Stomach (tissue), 19 donors: Measurements from ENCODE around the gene MEI4. TPM values are rescaled to one million over a fixed set of nuclear protein-coding genes. Genes with fewer than 3 reads are reported as not detected.

Source experiments
- DNase-seq, 2 donors: peaks; one replicate each; pipeline versions ENCODE4 v3.0.0 to v3.0.0-alpha.2; 2013 to 2019
- H3K27ac ChIP-seq, 5 donors: fragments of 200-600 bp in 4 of 5; sonication (generic) in 4 of 5; one replicate each; pipeline ENCODE4 v1.5.1; 2013 to 2019; ENCODE audit warnings: mild to moderate bottlenecking in 1 of 5, moderate library complexity in 1 of 5
- H3K27me3 ChIP-seq, 3 donors: fragments of 200-600 bp; sonication (generic); one replicate each; pipeline ENCODE4 v1.5.1; 2017 to 2019; ENCODE audit warnings: mixed run types in 1 of 3
- H3K36me3 ChIP-seq, 4 donors: fragments of 200-600 bp; sonication (generic); 1 replicate in 3 of 4; 2 replicates in 1 of 4; pipeline ENCODE4 v1.5.1; 2016 to 2019
- H3K4me1 ChIP-seq, 4 donors: fragments of 200-600 bp; sonication (generic); one replicate each; pipeline ENCODE4 v1.5.1; 2016 to 2019
- H3K4me3 ChIP-seq, 4 donors: fragments of 200-600 bp; sonication (generic) in 3 of 4; one replicate each; pipeline ENCODE4 v1.5.1; 2016 to 2019; ENCODE audit warnings: mild to moderate bottlenecking in 1 of 4
- H3K9me3 ChIP-seq, 4 donors: fragments of 200-600 bp; sonication (generic); one replicate each; pipeline ENCODE4 v1.5.1; 2016 to 2019
- EP300 ChIP-seq: sonication (generic); formaldehyde crosslinking; IDR thresholded peaks from one replicate; pipeline ENCODE4 v1.6.1; 2017; ENCODE audit warnings: antibody characterized with exemption
- POLR2A ChIP-seq, 4 donors: fragments of 450-650 bp; IDR thresholded peaks; one replicate each; pipeline ENCODE4 v1.6.1; 2016; ENCODE audit warnings: antibody characterized with exemption in 4 of 4, control low read depth in 2 of 4, mild to moderate bottlenecking in 1 of 4, moderate library complexity in 1 of 4
- POLR2AphosphoS5 ChIP-seq, 3 donors: sonication (generic); formaldehyde crosslinking; IDR thresholded peaks; one replicate each; pipeline ENCODE4 v1.6.1; 2016; ENCODE audit warnings: antibody characterized with exemption in 3 of 3
- WGBS, 5 donors: extraction: QIAGEN DNeasy Blood & Tissue Kit in 3 of 5; methylation state at CpG; one replicate each; pipeline versions ENCODE4 v1.1.5 to v1.1.7; 2013 to 2018; 5-methylcytosine and 5-hydroxymethylcytosine counted together
- intact Hi-C: fragments of 100-400 bp; cut with DNase I; formaldehyde crosslinking; loops from one replicate; pipeline ENCODE4 v1.15.1; 2023; ENCODE audit warnings: low total_unique reads
- long read RNA-seq, 10 donors: transcript quantifications; one replicate each; lab custom pipeline, GENCODE V29; 2026
- polyA plus RNA-seq, 3 donors: library from polyadenylated mRNA; stranded (reverse); fragments of 200-250 nt; gene quantifications; one replicate each; pipeline ENCODE4 v1.2.3, GENCODE V29; 2013
- total RNA-seq, 5 donors: library from RNA; depleted of rRNA; stranded (reverse); fragments of >200 nt; gene quantifications; one replicate each; pipeline versions ENCODE4 v1.1.0 to v1.2.3, GENCODE V29; 2014 to 2016
- TF ChIP-seq, protein P1 (sequence below), 7 experiments: fragments of 450-650 bp in 4 of 7; fragments of 200-600 bp in 3 of 7; sonication (generic) in 3 of 7; IDR thresholded peaks; one replicate each; pipeline ENCODE4 v1.5.1; 2016 to 2019; ENCODE audit warnings: antibody characterized with exemption in 7 of 7, control low read depth in 2 of 7, mild to moderate bottlenecking in 1 of 7
- donor health status: healthy with polysubstance abuse.
- donor health status: Bipolar disorder and iron deficiency.
- donor health status: healthy.

Gene MEI4, protein sequence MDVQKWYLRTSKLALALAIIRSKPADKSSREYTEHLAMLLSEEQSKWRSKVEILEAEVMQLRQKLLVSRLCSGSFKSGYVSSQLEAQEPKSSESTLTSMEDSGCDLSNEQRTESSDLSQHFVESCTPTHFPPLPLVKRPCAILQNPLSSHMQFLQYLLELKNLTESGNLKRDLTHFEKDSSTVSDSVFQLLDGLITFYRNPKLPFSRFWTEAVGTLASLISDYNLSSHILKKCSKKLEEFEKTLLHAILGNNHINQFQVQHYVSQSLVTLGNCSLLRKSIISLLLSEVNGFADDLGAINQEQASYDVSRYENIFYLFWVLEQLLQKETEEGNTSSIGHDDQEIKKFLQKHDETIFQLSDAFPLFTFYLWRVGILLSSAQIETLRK
- total RNA-seq = under 1 TPM in 1 of 5 donors, not detected in 4; 0.73 TPM
- polyA plus RNA-seq = not detected
- long read RNA-seq, donor 1 = 0 reads
- long read RNA-seq, donor 2 = 0 reads
- long read RNA-seq, donor 3 = 0 reads
- long read RNA-seq, donor 4 = 0 reads
- long read RNA-seq, donor 5 = 0 reads
- long read RNA-seq, donor 6 = 0 reads
- long read RNA-seq, donor 7 = 0 reads
- long read RNA-seq, donor 8 = 0 reads
- long read RNA-seq, donor 9 = 0 reads
- long read RNA-seq, donor 10 = 0 reads

DNA sequence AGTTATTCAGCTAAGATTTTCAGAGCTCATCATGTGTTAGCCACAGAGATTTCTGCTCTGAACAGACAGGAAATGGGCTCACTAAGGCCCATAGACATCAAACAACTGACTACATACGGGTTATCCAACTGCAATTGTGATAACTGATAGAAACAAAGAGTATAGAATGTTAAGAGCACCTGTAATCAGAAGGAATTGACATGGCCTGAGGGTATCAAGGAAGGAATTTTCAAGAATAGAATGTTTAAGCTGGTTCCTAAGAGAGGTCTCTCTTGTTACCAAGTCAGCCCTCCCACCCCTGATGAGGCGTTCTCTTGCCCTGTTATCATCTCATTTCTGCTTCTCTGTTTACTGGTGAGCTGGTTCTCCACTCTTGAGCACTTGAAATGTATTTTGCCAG, at the start of gene MEI4:
Gene MEI4 (plus strand): TSS at position 301 of the 400 bp plus-strand sequence. CDS start 37,633 bp downstream, outside the sequence.
- 67 to 82% (median 71%) methylated on average over 2 of the region's 2 CpGs for WGBS, 5 donors
- H3K36me3 ChIP-seq = no peaks in the 10 kb centered on the region
- peaks cover 0 to 8% (median 0%) of the 10 kb centered on the region in 3 donors for H3K27me3 ChIP-seq
- no peak for DNase-seq
- H3K9me3 ChIP-seq = no peaks in the 10 kb centered on the region
- no peak within 1 kb of the TSS for H3K4me3 ChIP-seq
- no peak within 1 kb of the TSS for H3K27ac ChIP-seq
- H3K4me1 ChIP-seq = no peaks in the 10 kb centered on the region
- intact Hi-C loops = no loop called here
- TF ChIP-seq, protein P1, sequence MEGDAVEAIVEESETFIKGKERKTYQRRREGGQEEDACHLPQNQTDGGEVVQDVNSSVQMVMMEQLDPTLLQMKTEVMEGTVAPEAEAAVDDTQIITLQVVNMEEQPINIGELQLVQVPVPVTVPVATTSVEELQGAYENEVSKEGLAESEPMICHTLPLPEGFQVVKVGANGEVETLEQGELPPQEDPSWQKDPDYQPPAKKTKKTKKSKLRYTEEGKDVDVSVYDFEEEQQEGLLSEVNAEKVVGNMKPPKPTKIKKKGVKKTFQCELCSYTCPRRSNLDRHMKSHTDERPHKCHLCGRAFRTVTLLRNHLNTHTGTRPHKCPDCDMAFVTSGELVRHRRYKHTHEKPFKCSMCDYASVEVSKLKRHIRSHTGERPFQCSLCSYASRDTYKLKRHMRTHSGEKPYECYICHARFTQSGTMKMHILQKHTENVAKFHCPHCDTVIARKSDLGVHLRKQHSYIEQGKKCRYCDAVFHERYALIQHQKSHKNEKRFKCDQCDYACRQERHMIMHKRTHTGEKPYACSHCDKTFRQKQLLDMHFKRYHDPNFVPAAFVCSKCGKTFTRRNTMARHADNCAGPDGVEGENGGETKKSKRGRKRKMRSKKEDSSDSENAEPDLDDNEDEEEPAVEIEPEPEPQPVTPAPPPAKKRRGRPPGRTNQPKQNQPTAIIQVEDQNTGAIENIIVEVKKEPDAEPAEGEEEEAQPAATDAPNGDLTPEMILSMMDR (IDR thresholded peaks at IDR 0.05) = no peak
- no peak for TF ChIP-seq POLR2A (IDR thresholded peaks at IDR 0.05)
- no peak for TF ChIP-seq POLR2AphosphoS5 (IDR thresholded peaks at IDR 0.05)
- TF ChIP-seq EP300 = no peak

DNA sequence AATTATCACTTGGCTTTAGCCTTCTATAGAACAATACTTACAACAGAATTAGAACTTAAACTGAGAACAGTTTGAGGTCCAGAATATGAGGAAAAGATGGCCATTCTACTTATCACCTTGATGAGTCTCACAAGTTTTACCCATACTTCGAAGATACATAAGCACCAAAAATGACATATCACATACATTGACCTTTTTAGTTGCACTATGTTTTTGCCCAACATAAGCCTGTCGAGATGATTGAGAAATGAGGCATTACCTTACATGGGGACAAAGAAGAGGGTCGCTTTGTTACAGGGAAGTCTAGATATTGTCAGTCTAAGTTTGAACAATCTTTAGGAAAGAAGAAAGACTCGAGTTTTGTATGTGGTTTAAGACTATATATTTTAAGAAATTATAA, 48.4 kb upstream of the MEI4 start:
- DNase-seq = no peak
- 56 to 71% (median 60%) methylated on average over 4 of the region's 4 CpGs for WGBS, 5 donors
- Histone ChIP-seq H3K27me3 (no peaks in the 10 kb centered on the region), H3K4me1 (no peaks in the 10 kb centered on the region), H3K9me3 (peaks cover 0 to 11% (median 2%) of the 10 kb centered on the region in 4 donors), H3K36me3 (no peaks in the 10 kb centered on the region), H3K27ac (no peak overlapping the region), H3K4me3 (no peak overlapping the region)
- intact Hi-C loops = no loop called here
- no peak for TF ChIP-seq EP300
- TF ChIP-seq, protein P1 (IDR thresholded peaks at IDR 0.05) = no peak
- no peak for TF ChIP-seq POLR2A (IDR thresholded peaks at IDR 0.05)
- no peak for TF ChIP-seq POLR2AphosphoS5 (IDR thresholded peaks at IDR 0.05)

DNA sequence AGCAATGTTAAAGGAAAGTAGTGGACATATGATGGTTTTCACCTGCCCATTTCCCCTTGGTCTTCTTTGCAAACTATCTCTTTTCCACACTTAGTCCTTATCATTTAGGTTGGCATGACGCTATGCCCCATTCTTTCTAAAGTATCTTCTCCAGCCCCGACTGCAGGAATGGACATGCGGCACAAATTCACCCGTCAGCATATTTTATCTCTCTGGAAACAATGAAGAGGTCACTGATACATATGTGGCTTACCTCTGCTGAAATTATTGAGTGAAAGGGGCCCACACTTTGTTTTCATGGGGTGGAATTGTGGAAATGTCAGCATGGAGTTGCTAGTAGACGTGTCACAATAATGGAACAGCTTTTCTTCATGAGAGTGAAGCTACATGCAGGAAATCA, 45.8 kb upstream of the MEI4 start:
- Histone ChIP-seq H3K36me3 (no peaks in the 10 kb centered on the region), H3K4me3 (no peak overlapping the region), H3K27ac (no peak overlapping the region), H3K9me3 (peaks cover 0 to 11% (median 2%) of the 10 kb centered on the region in 4 donors), H3K27me3 (no peaks in the 10 kb centered on the region), H3K4me1 (no peaks in the 10 kb centered on the region)
- 88 to 96% (median 91%) methylated on average over 5 of the region's 5 CpGs for WGBS, 5 donors
- no peak for TF ChIP-seq POLR2AphosphoS5 (IDR thresholded peaks at IDR 0.05)
- TF ChIP-seq, protein P1 (IDR thresholded peaks at IDR 0.05) = no peak
- TF ChIP-seq POLR2A (IDR thresholded peaks at IDR 0.05) = no peak
- no peak for TF ChIP-seq EP300
- intact Hi-C loops = no loop called here
- no peak for DNase-seq

DNA sequence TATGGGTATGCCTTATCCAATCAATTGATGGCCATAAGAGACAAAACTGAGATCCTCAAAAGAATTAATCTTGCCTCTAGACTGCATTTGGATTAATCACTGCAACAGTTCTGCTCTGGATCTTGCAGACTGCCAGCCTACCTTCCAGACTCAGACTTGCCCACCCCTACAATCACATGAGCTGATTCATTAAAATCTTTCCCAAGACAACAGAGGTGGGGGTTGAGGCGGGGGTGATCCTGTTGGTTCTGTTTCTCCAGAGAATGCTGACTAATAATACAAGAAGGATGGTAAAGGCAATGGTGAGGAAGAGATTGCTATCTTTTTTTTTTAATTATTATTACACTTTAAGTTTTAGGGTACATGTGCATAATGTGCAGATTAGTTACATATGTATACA, 43.7 kb upstream of the MEI4 start:
- intact Hi-C loops = no loop called here
- peaks cover 0 to 11% (median 2%) of the 10 kb centered on the region in 4 donors for H3K9me3 ChIP-seq
- 82 to 96% (median 93%) methylated on average over 1 of the region's 1 CpG for WGBS, 5 donors

More for the DNA sequence above, 43.7 kb upstream of the MEI4 start:
- H3K36me3 ChIP-seq = no peaks in the 10 kb centered on the region
- no peak overlapping the region for H3K4me3 ChIP-seq
- H3K27ac ChIP-seq = no peak overlapping the region
- no peaks in the 10 kb centered on the region for H3K4me1 ChIP-seq
- H3K27me3 ChIP-seq = no peaks in the 10 kb centered on the region
- TF ChIP-seq EP300 (no peak), POLR2A (IDR thresholded peaks at IDR 0.05) (no peak), POLR2AphosphoS5 (IDR thresholded peaks at IDR 0.05) (no peak)
- TF ChIP-seq, protein P1 (IDR thresholded peaks at IDR 0.05) = no peak
- DNase-seq = no peak
